ENCODE data around the gene EPHA6. TPM values are rescaled to one million over a fixed set of nuclear protein-coding genes. Genes with fewer than 3 reads are reported as not detected.

Gene EPHA6
- polyA plus RNA-seq, 2 of the 4 experiments (the other 2 are of a cell fraction) = 0.08 TPM

- TF ChIP-seq HMGXB4 (CRISPR knock-in tag; IDR thresholded peaks at IDR 0.05; ENCODE audit: borderline replicate concordance) (no peak), ZSCAN20 (CRISPR knock-in tag; IDR thresholded peaks at IDR 0.05) (no peak), MYC (IDR thresholded peaks at IDR 0.05; ENCODE audit: borderline replicate concordance, low read length) (no peak), KDM5A (IDR thresholded peaks at IDR 0.05) (no peak), JUN (IDR thresholded peaks at IDR 0.05) (no peak), FOXS1 (CRISPR knock-in tag; IDR thresholded peaks at IDR 0.05) (no peak), CTCF (IDR thresholded peaks at IDR 0.05) (no peak), NR3C1 (IDR thresholded peaks at IDR 0.05) (no peak), POLR2A (IDR thresholded peaks at IDR 0.05; ENCODE audit: low read length) (no peak), RFX5 (IDR thresholded peaks at IDR 0.05) (no peak), PBX3 (IDR thresholded peaks at IDR 0.05) (no peak), HDAC2 (IDR thresholded peaks at IDR 0.05) (no peak)
- POLR2A ChIA-PET = no interaction called here
- CTCF ChIA-PET = no interaction called here
- Histone ChIP-seq H3K9me3 (no peaks in the 10 kb centered on the region), H3K4me1 (no peaks in the 10 kb centered on the region), H3K4me3 (no peak overlapping the region), H3K27ac (no peak overlapping the region), H3K4me2 (no peak overlapping the region)
- FAIRE-seq (no peak), ATAC-seq (no peak), DNase-seq (ENCODE audit: low read depth in 1 of 2, low spot score in 1 of 2) (no peak)
- 31% methylated on average over 4 of the region's 4 CpGs for WGBS (ENCODE audit: missing lambda C conversion rate)
These were observed 292.2 kb downstream of the EPHA6 start for GRCh38 chr3:97106652-97106989.

- DNase-seq (ENCODE audit: low read depth in 1 of 2, low spot score in 1 of 2) (no peak), FAIRE-seq (no peak), ATAC-seq (no peak)
- ChIA-PET CTCF (no interaction called here), POLR2A (no interaction called here)
- H3K4me1 ChIP-seq = no peaks in the 10 kb centered on the region
- H3K4me3 ChIP-seq = no peak overlapping the region
- no peak overlapping the region for H3K4me2 ChIP-seq
- H3K27ac ChIP-seq = no peak overlapping the region
- H3K9me3 ChIP-seq = no peaks in the 10 kb centered on the region
- TF ChIP-seq MAFK (IDR thresholded peaks at IDR 0.05; ENCODE audit: partially characterized antibody) = peak; percentile 90
- no peak for TF ChIP-seq KDM1A (IDR thresholded peaks at IDR 0.05; ENCODE audit: low read depth)
- WGBS (ENCODE audit: missing lambda C conversion rate) = 14% methylated on average over 1 of the region's 1 CpG
These were observed 293.7 kb downstream of the EPHA6 start for GRCh38 chr3:97108136-97108535.

GRCh38 chr3:97111244-97111643 lies 296.9 kb downstream of the EPHA6 start:
- Histone ChIP-seq H3K9me3 (no peaks in the 10 kb centered on the region), H3K4me1 (no peaks in the 10 kb centered on the region), H3K27ac (no peak overlapping the region), H3K4me2 (no peak overlapping the region), H3K4me3 (no peak overlapping the region)
- 26% methylated on average over 1 of the region's 1 CpG for WGBS (ENCODE audit: missing lambda C conversion rate)
- no peak for ATAC-seq
- ChIA-PET CTCF (no interaction called here), POLR2A (no interaction called here)
- no peak for FAIRE-seq
- no peak for DNase-seq (ENCODE audit: low read depth in 1 of 2, low spot score in 1 of 2)
- TF ChIP-seq POLR2A (IDR thresholded peaks at IDR 0.05; ENCODE audit: low read length) (no peak), CHD2 (IDR thresholded peaks at IDR 0.05; ENCODE audit: low read length, partially characterized antibody) (no peak), RARB (CRISPR knock-in tag; IDR thresholded peaks at IDR 0.05) (no peak), HOXA7 (CRISPR knock-in tag; IDR thresholded peaks at IDR 0.05) (no peak), CBX8 (IDR thresholded peaks at IDR 0.05) (no peak), POLR2AphosphoS2 (conservative IDR thresholded peaks at IDR 0.05; ENCODE audit: low read length) (no peak), MYC (IDR thresholded peaks at IDR 0.05; ENCODE audit: borderline replicate concordance, low read length) (no peak), KDM5A (IDR thresholded peaks at IDR 0.05) (no peak), PHF8 (IDR thresholded peaks at IDR 0.05; ENCODE audit: borderline replicate concordance, low read depth) (no peak), CBX2 (IDR thresholded peaks at IDR 0.05; ENCODE audit: borderline replicate concordance, low read depth) (no peak), HMGXB4 (CRISPR knock-in tag; IDR thresholded peaks at IDR 0.05; ENCODE audit: borderline replicate concordance) (no peak), BCL3 (IDR thresholded peaks at IDR 0.05) (no peak), CTCF (IDR thresholded peaks at IDR 0.05) (no peak), FOXS1 (CRISPR knock-in tag; IDR thresholded peaks at IDR 0.05) (no peak), NFE2L2 (conservative IDR thresholded peaks at IDR 0.05; ENCODE audit: low read length) (no peak), SMC3 (IDR thresholded peaks at IDR 0.05) (no peak)

Measured in A549 (cell line).